Activated CD8-positive, alpha-beta T cell treated with anti-CD3 and anti-CD28 coated beads for 36 hours (primary cell): ENCODE results near the gene NLRP14. TPM values are rescaled to one million over a fixed set of nuclear protein-coding genes. Genes with fewer than 3 reads are reported as not detected.

ENCODE experiments used
- ATAC-seq: fragments of 200-7000 bp; cut with Tn5 transposase; one replicate; pipeline ENCODE4 v1.10.0; 2021; ENCODE audit warnings: mild to moderate bottlenecking, moderate library complexity
- CTCF ChIA-PET: fragments of 350-600 bp; sonication (Branson Sonifier 250); formaldehyde crosslinking; loops from one replicate; lab custom pipeline; 2021; ENCODE audit warnings: antibody characterized with exemption; lab: Charles Lee
- POLR2A ChIA-PET: fragments of 350-600 bp; sonication (Branson Sonifier 250); formaldehyde crosslinking; loops from one replicate; lab custom pipeline; 2021; ENCODE audit warnings: antibody characterized with exemption; lab: Charles Lee
- DNase-seq: peaks from one replicate; pipeline ENCODE4 v3.0.0-alpha.2; 2020
- H3K27ac Mint-ChIP-seq: one replicate; pipeline ENCODE4 v1.8.0; 2021; ENCODE audit warnings: mild to moderate bottlenecking, mixed read lengths
- H3K27me3 Mint-ChIP-seq: one replicate; pipeline ENCODE4 v1.8.0; 2021; ENCODE audit warnings: mixed read lengths
- H3K36me3 Mint-ChIP-seq: one replicate; pipeline ENCODE4 v1.8.0; 2021; ENCODE audit warnings: low read depth, mixed read lengths
- H3K4me1 Mint-ChIP-seq: one replicate; pipeline ENCODE4 v1.8.0; 2021; ENCODE audit warnings: low read depth, mixed read lengths
- H3K4me3 Mint-ChIP-seq: one replicate; pipeline ENCODE4 v1.8.0; 2021; ENCODE audit warnings: mild to moderate bottlenecking, moderate library complexity, mixed read lengths
- H3K9me3 Mint-ChIP-seq: one replicate; pipeline ENCODE4 v1.8.0; 2021; ENCODE audit warnings: mixed read lengths
- intact Hi-C: fragments of 100-400 bp; cut with micrococcal nuclease; formaldehyde crosslinking; loops from one replicate; pipeline ENCODE4 v1.10.0; 2022
- total RNA-seq, 2 experiments: library from RNA; stranded (reverse); gene quantifications; one replicate each; pipeline ENCODE4 v1.2.3, GENCODE V29; 2021
- TF ChIP-seq, protein P1 (sequence below): fragments of 200-600 bp; IDR thresholded peaks from one replicate; pipeline ENCODE4 v1.8.0; 2022; ENCODE audit warnings: antibody characterized with exemption, mild to moderate bottlenecking

NLRP14 gene
- total RNA-seq, 2 experiments from 2014 or later: 0.11 to 0.16 TPM

- Mint-ChIP-seq H3K27ac (no peak overlapping the region), H3K4me1 (no peaks in the 10 kb centered on the region), H3K27me3 (no peaks in the 10 kb centered on the region), H3K4me3 (no peak overlapping the region), H3K36me3 (no peaks in the 10 kb centered on the region), H3K9me3 (no peaks in the 10 kb centered on the region)
- no peak for DNase-seq
- TF ChIP-seq, protein P1, sequence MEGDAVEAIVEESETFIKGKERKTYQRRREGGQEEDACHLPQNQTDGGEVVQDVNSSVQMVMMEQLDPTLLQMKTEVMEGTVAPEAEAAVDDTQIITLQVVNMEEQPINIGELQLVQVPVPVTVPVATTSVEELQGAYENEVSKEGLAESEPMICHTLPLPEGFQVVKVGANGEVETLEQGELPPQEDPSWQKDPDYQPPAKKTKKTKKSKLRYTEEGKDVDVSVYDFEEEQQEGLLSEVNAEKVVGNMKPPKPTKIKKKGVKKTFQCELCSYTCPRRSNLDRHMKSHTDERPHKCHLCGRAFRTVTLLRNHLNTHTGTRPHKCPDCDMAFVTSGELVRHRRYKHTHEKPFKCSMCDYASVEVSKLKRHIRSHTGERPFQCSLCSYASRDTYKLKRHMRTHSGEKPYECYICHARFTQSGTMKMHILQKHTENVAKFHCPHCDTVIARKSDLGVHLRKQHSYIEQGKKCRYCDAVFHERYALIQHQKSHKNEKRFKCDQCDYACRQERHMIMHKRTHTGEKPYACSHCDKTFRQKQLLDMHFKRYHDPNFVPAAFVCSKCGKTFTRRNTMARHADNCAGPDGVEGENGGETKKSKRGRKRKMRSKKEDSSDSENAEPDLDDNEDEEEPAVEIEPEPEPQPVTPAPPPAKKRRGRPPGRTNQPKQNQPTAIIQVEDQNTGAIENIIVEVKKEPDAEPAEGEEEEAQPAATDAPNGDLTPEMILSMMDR: no peak
- ChIA-PET CTCF (no interaction called here), POLR2A (no interaction called here)
- no peak for ATAC-seq
- intact Hi-C loops: no loop called here
Measured at GRCh38 chr11:7031471-7031871, 11.2 kb downstream of the NLRP14 start.

- no peaks in the 10 kb centered on the region for H3K4me1 Mint-ChIP-seq
- no peaks in the 10 kb centered on the region for H3K9me3 Mint-ChIP-seq
- POLR2A ChIA-PET: no interaction called here
- intact Hi-C loops: no loop called here
- CTCF ChIA-PET: no interaction called here
- no peak for DNase-seq
- no peak overlapping the region for H3K27ac Mint-ChIP-seq
- no peaks in the 10 kb centered on the region for H3K27me3 Mint-ChIP-seq
- H3K4me3 Mint-ChIP-seq: no peak overlapping the region
- no peak for ATAC-seq
- no peaks in the 10 kb centered on the region for H3K36me3 Mint-ChIP-seq
- TF ChIP-seq, protein P1: no peak
Measured at GRCh38 chr11:7032692-7033091, 12.4 kb downstream of the NLRP14 start.

DNA sequence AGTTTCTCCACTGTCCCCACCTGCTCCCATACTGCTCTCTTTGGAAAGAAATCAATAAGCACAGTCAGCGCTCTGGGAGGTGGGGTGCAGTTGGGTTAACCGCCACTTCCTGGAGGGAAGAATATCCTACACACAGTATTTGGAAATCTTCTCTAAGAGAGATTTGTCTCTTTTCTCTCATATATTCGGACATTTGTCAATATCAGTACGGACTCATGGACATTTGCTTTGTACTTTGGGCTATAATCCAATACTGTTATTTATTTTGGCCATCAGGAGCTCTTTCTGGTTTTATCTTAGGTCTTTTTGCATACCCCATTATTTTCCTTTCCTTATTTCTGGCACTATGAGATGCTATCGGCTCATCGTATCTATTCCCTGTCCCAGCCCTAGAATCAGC lies 13.7 kb downstream of the NLRP14 start:
- H3K9me3 Mint-ChIP-seq: no peaks in the 10 kb centered on the region
- H3K27me3 Mint-ChIP-seq: no peaks in the 10 kb centered on the region
- no peak overlapping the region for H3K4me3 Mint-ChIP-seq
- ChIA-PET POLR2A (no interaction called here), CTCF (no interaction called here)
- DNase-seq (no peak), ATAC-seq (no peak)
- H3K36me3 Mint-ChIP-seq: no peaks in the 10 kb centered on the region
- no peak overlapping the region for H3K27ac Mint-ChIP-seq
- intact Hi-C loops: no loop called here
- TF ChIP-seq, protein P1: no peak
- no peaks in the 10 kb centered on the region for H3K4me1 Mint-ChIP-seq

- Mint-ChIP-seq H3K9me3 (no peaks in the 10 kb centered on the region), H3K4me1 (no peaks in the 10 kb centered on the region), H3K27ac (no peak overlapping the region), H3K36me3 (no peaks in the 10 kb centered on the region), H3K27me3 (peaks cover 6% of the 10 kb centered on the region), H3K4me3 (no peak overlapping the region)
- no peak for DNase-seq
- ChIA-PET POLR2A (no interaction called here), CTCF (interaction anchor here (0.8 kb wide), 1 partner anchor 308 kb away, joined by 3 read pairs; no protein-coding TSS in a partner anchor)
- TF ChIP-seq, protein P1: no peak
- intact Hi-C loops: no loop called here
- no peak for ATAC-seq
Measured at GRCh38 chr11:7046474-7047175, 26.3 kb downstream of the NLRP14 start.

DNA sequence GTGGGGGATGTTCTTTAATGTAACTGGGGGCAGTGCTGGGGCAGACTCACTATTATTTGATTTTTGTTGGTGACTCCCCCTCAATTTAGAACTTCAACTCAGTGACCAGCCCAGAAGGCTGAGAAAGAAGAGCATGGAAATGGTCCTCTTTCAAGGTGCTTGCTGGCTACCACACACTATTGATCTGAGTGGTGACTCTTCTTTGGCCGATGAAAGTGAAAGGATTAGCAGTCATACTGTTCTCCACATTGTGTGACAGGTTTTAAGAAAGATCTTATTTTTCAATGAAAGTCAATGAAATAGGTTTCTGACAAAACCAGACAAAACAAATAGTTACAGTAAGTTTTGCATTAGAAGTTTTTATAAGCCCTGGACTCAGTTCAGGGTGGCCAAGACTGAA lies 29.9 kb downstream of the NLRP14 start:
- TF ChIP-seq, protein P1: no peak
- Mint-ChIP-seq H3K4me1 (no peaks in the 10 kb centered on the region), H3K36me3 (no peaks in the 10 kb centered on the region), H3K9me3 (no peaks in the 10 kb centered on the region), H3K27ac (no peak overlapping the region), H3K4me3 (no peak overlapping the region), H3K27me3 (peaks cover 3% of the 10 kb centered on the region)
- intact Hi-C loops: no loop called here
- no peak for ATAC-seq
- no peak for DNase-seq
- POLR2A ChIA-PET: interaction anchor here (0.6 kb wide), 1 partner anchor 250 kb away, joined by 4 read pairs; no protein-coding TSS in a partner anchor
- CTCF ChIA-PET: no interaction called here
